CD4-positive, alpha-beta T cell (primary cell): ENCODE measurements around the gene GHR. TPM values are rescaled to one million over a fixed set of nuclear protein-coding genes. Genes with fewer than 3 reads are reported as not detected.

Experiments
- ATAC-seq: fragments of 200-7000 bp; cut with Tn5 transposase; one replicate; pipeline ENCODE4 v1.10.0; 2022; ENCODE audit warnings: mild to moderate bottlenecking; ENCODE audit not compliant: poor library complexity
- CTCF ChIA-PET: fragments of 350-600 bp; sonication (Branson Sonifier 250); formaldehyde crosslinking; loops from one replicate; lab custom pipeline; 2021; ENCODE audit warnings: antibody characterized with exemption, inconsistent platforms; lab: Charles Lee
- POLR2A ChIA-PET: fragments of 350-600 bp; sonication (Branson Sonifier 250); formaldehyde crosslinking; loops from one replicate; lab custom pipeline; 2021; ENCODE audit warnings: antibody characterized with exemption, inconsistent platforms; lab: Charles Lee
- DNase-seq, 14 experiments: peaks; one replicate each; pipeline ENCODE4 v3.0.0-alpha.2; 2013 to 2020; ENCODE audit warnings: mixed read lengths in 2 of 14
- H3K27ac ChIP-seq, 2 donors: one replicate each; pipeline versions ENCODE4 v1.5.1 to v1.7.0; 2013; ENCODE audit warnings: low read length in 2 of 2, low read depth in 1 of 2, mild to moderate bottlenecking in 1 of 2
- H3K27me3 ChIP-seq, 2 experiments: 1 replicate in 1 of 2; 2 replicates in 1 of 2; pipeline versions ENCODE4 v1.6.1 to v1.7.0; 2013; ENCODE audit warnings: low read length in 2 of 2, control low read depth in 1 of 2, mild to moderate bottlenecking in 1 of 2, moderate library complexity in 1 of 2; ENCODE audit not compliant: insufficient read depth in 2 of 2, control insufficient read depth in 1 of 2
- H3K36me3 ChIP-seq: one replicate; pipeline ENCODE4 v1.6.1; 2013; ENCODE audit warnings: low read length, control low read depth; ENCODE audit not compliant: insufficient read depth
- H3K4me1 ChIP-seq: one replicate; pipeline ENCODE4 v1.6.1; 2013; ENCODE audit warnings: low read length, control low read depth; ENCODE audit not compliant: insufficient read depth
- H3K4me3 ChIP-seq: one replicate; pipeline ENCODE4 v1.5.1; 2013; ENCODE audit warnings: mild to moderate bottlenecking, low read length, moderate library complexity
- H3K9me3 ChIP-seq, 2 experiments: 1 replicate in 1 of 2; 2 replicates in 1 of 2; pipeline versions ENCODE4 v1.6.1 to v1.7.0; 2013; ENCODE audit warnings: low read length in 2 of 2, mild to moderate bottlenecking in 2 of 2, control low read depth in 1 of 2, moderate library complexity in 1 of 2; ENCODE audit not compliant: control insufficient read depth in 1 of 2, insufficient read depth in 1 of 2
- H3K27ac Mint-ChIP-seq: one replicate; pipeline ENCODE4 v1.8.0; 2020; ENCODE audit warnings: mixed read lengths
- H3K27me3 Mint-ChIP-seq: one replicate; pipeline ENCODE4 v1.8.0; 2021; ENCODE audit warnings: mixed read lengths
- H3K36me3 Mint-ChIP-seq: one replicate; pipeline ENCODE4 v1.8.0; 2021; ENCODE audit warnings: low read depth, mixed read lengths
- H3K4me1 Mint-ChIP-seq: one replicate; pipeline ENCODE4 v1.8.0; 2021; ENCODE audit warnings: low read depth, mixed read lengths
- H3K4me3 Mint-ChIP-seq: one replicate; pipeline ENCODE4 v1.8.0; 2020; ENCODE audit warnings: mild to moderate bottlenecking, mixed read lengths
- H3K9me3 Mint-ChIP-seq: one replicate; pipeline ENCODE4 v1.8.0; 2020; ENCODE audit warnings: mixed read lengths
- intact Hi-C, 2 experiments: fragments of 100-400 bp; cut with DNase I in 1 of 2; cut with micrococcal nuclease in 1 of 2; formaldehyde crosslinking; loops; one replicate each; pipeline versions ENCODE4 v1.15.1 to v1.9.0; 2023 to 2025; cut with DNase I, micrococcal nuclease
- total RNA-seq, 174 experiments: library from RNA in 2 of 174; stranded (reverse) in 2 of 174; gene quantifications; one replicate each; pipeline ENCODE4 v1.2.3 and lab custom pipeline; 2021 to 2026
- TF ChIP-seq, protein P1 (sequence below): fragments of 200-600 bp; IDR thresholded peaks from one replicate; pipeline ENCODE4 v1.8.0; 2022; ENCODE audit warnings: antibody characterized with exemption, mild to moderate bottlenecking

Gene GHR
- total RNA-seq, 2 experiments from 2014 or later, result not detected

DNA sequence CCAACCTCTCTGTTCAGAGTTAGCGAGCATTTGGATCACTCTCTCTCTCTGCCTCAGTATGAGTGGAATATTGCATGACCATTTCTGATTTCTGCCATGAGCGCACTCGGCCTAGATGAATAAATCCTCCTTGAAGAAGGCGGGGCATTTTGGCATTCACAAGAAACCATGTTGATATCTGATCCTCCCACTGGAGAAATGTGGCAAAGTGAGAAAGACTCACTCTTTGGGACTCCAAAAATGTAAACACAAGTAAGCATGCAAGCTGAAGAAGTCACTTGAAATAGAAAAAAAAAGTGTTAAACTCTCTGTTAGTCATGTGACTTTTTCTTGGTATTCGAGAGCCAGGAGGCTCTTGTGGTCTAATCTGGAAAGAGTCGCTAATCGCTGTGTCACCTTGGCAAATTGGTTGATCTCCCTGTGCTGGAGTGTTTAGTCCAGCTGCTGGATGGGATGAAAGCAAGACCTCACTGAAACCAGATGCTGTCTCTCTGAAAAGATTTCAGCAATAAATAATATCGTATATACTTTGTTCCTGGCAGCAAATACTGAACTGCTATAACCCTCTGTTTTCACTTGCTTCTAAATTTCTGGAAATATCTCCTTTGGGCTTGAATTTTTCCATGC lies 95.5 kb downstream of the GHR start:
- Histone ChIP-seq H3K27me3 (no peaks in the 10 kb centered on the region), H3K27ac (no peak overlapping the region), H3K36me3 (no peaks in the 10 kb centered on the region), H3K4me3 (no peak overlapping the region), H3K4me1 (no peaks in the 10 kb centered on the region), H3K9me3 (no peaks in the 10 kb centered on the region)
- intact Hi-C loops, result loop anchor here (5.0 to 10.0 kb wide), 2 partner anchors 246 to 249 kb away; no protein-coding TSS in a partner anchor
- CTCF ChIA-PET, result no interaction called here
- H3K4me1 Mint-ChIP-seq, result no peaks in the 10 kb centered on the region
- no peaks in the 10 kb centered on the region for H3K36me3 Mint-ChIP-seq
- DNase-seq (no peak), ATAC-seq (no peak)
- POLR2A ChIA-PET, result no interaction called here
- TF ChIP-seq, protein P1, sequence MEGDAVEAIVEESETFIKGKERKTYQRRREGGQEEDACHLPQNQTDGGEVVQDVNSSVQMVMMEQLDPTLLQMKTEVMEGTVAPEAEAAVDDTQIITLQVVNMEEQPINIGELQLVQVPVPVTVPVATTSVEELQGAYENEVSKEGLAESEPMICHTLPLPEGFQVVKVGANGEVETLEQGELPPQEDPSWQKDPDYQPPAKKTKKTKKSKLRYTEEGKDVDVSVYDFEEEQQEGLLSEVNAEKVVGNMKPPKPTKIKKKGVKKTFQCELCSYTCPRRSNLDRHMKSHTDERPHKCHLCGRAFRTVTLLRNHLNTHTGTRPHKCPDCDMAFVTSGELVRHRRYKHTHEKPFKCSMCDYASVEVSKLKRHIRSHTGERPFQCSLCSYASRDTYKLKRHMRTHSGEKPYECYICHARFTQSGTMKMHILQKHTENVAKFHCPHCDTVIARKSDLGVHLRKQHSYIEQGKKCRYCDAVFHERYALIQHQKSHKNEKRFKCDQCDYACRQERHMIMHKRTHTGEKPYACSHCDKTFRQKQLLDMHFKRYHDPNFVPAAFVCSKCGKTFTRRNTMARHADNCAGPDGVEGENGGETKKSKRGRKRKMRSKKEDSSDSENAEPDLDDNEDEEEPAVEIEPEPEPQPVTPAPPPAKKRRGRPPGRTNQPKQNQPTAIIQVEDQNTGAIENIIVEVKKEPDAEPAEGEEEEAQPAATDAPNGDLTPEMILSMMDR, result no peak
- no peak overlapping the region for H3K27ac Mint-ChIP-seq
- no peaks in the 10 kb centered on the region for H3K9me3 Mint-ChIP-seq
- no peak overlapping the region for H3K4me3 Mint-ChIP-seq
- H3K27me3 Mint-ChIP-seq, result peaks cover under 1% of the 10 kb centered on the region

DNA sequence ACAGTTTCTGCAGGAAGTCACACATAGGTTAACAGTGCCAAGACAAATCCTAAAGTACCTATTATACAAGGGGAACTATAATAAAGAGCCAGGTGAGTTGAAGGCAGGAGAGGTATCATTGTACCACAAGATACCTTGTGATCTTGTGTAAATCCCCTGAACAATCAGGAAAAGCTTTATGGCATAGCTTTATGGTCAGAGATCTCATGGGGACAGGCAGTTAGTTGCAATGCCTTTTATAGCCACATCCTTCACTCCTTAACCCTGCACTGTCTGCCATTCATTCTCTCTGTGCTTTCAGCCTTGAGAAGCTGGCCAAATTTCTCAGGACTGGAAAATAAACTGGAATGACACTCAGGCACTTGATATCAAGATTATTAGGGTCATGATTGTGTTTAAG lies 97.0 kb downstream of the GHR start:
- Mint-ChIP-seq H3K27ac (no peak overlapping the region), H3K27me3 (peaks cover 6% of the 10 kb centered on the region), H3K9me3 (no peaks in the 10 kb centered on the region), H3K4me3 (no peak overlapping the region), H3K4me1 (no peaks in the 10 kb centered on the region), H3K36me3 (no peaks in the 10 kb centered on the region)
- no peak overlapping the region for H3K4me3 ChIP-seq
- no peaks in the 10 kb centered on the region for H3K4me1 ChIP-seq
- CTCF ChIA-PET, result no interaction called here
- no peaks in the 10 kb centered on the region for H3K9me3 ChIP-seq
- DNase-seq (no peak), ATAC-seq (no peak)
- H3K27ac ChIP-seq, result no peak overlapping the region
- POLR2A ChIA-PET, result no interaction called here
- H3K36me3 ChIP-seq, result no peaks in the 10 kb centered on the region
- no peaks in the 10 kb centered on the region for H3K27me3 ChIP-seq
- intact Hi-C loops, result no loop called here
- TF ChIP-seq, protein P1, result no peak

DNA sequence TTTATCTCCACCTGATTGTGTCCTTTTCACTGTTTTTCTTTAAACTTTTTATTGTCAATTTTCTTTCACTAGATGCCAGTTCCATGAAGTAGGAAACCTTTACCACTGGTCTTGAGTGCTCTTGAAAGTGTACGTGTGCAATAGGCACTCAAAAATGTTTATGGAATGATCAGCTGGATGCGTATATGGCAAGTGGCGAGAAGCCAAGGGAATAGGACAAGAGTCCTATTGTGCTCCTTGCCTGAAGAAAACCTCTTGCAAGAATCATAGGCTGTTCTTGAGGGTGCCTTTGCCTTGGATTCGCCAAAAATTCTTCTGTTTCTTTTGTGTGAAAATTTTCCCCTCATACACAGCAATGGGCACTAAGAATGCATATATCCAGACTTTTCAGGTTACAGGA lies 97.7 kb downstream of the GHR start:
- ATAC-seq, result no peak
- Mint-ChIP-seq H3K4me3 (no peak overlapping the region), H3K27ac (no peak overlapping the region), H3K36me3 (no peaks in the 10 kb centered on the region), H3K9me3 (no peaks in the 10 kb centered on the region), H3K4me1 (no peaks in the 10 kb centered on the region), H3K27me3 (peaks cover 6% of the 10 kb centered on the region)
- no peak for DNase-seq
- H3K27me3 ChIP-seq, result no peaks in the 10 kb centered on the region
- H3K4me3 ChIP-seq, result no peak overlapping the region
- CTCF ChIA-PET, result no interaction called here
- H3K27ac ChIP-seq, result no peak overlapping the region
- H3K9me3 ChIP-seq, result no peaks in the 10 kb centered on the region
- TF ChIP-seq, protein P1, result no peak
- H3K4me1 ChIP-seq, result no peaks in the 10 kb centered on the region
- POLR2A ChIA-PET, result no interaction called here
- intact Hi-C loops, result no loop called here
- no peaks in the 10 kb centered on the region for H3K36me3 ChIP-seq
